Ectodermal cell (in vitro differentiated cells): Measurements from ENCODE around the gene KANK2.
"Not testable (repeated sequence)": the region's sequence is repeated elsewhere in the genome, so short reads cannot be mapped to it uniquely, and the experiment has no call there.

Source experiments
- H3K27ac ChIP-seq: 2 replicates; pipeline ENCODE4 v1.7.0; 2013; ENCODE audit warnings: mild to moderate bottlenecking, low read depth, low read length; ENCODE audit not compliant: insufficient read depth, poor library complexity, severe bottlenecking
- H3K27me3 ChIP-seq: 2 replicates; pipeline ENCODE4 v1.7.0; 2013; ENCODE audit warnings: mild to moderate bottlenecking, low read length; ENCODE audit not compliant: insufficient read depth, control insufficient read depth, poor library complexity, severe bottlenecking
- H3K36me3 ChIP-seq: one replicate; pipeline ENCODE4 v1.7.0; 2013; ENCODE audit warnings: low read length; ENCODE audit not compliant: control insufficient read depth, insufficient read depth
- H3K4me1 ChIP-seq: one replicate; pipeline ENCODE4 v1.7.0; 2013; ENCODE audit warnings: low read length; ENCODE audit not compliant: control insufficient read depth, insufficient read depth
- H3K4me3 ChIP-seq: 2 replicates; pipeline ENCODE4 v1.7.0; 2013; ENCODE audit warnings: low read depth, low read length, control low read depth; ENCODE audit not compliant: insufficient read depth
- H3K9me3 ChIP-seq: 2 replicates; pipeline ENCODE4 v1.7.0; 2013; ENCODE audit warnings: mild to moderate bottlenecking, low read length, moderate library complexity; ENCODE audit not compliant: control insufficient read depth
- WGBS, 2 experiments: methylation state at CpG; one replicate each; pipeline ENCODE4 v1.1.7; 2013; ENCODE audit warnings: missing lambda C conversion rate in 2 of 2; 5-methylcytosine and 5-hydroxymethylcytosine counted together

Gene KANK2

GRCh38 chr19:11160440-11160768, 36.9 kb downstream of the KANK2 start:
- not testable (repeated sequence) for H3K27me3 ChIP-seq, H3K27ac ChIP-seq, H3K4me1 ChIP-seq, H3K9me3 ChIP-seq, H3K36me3 ChIP-seq, H3K4me3 ChIP-seq
- WGBS, 2 experiments = 83 to 100% methylated on average over 2 of the region's 2 CpGs

DNA sequence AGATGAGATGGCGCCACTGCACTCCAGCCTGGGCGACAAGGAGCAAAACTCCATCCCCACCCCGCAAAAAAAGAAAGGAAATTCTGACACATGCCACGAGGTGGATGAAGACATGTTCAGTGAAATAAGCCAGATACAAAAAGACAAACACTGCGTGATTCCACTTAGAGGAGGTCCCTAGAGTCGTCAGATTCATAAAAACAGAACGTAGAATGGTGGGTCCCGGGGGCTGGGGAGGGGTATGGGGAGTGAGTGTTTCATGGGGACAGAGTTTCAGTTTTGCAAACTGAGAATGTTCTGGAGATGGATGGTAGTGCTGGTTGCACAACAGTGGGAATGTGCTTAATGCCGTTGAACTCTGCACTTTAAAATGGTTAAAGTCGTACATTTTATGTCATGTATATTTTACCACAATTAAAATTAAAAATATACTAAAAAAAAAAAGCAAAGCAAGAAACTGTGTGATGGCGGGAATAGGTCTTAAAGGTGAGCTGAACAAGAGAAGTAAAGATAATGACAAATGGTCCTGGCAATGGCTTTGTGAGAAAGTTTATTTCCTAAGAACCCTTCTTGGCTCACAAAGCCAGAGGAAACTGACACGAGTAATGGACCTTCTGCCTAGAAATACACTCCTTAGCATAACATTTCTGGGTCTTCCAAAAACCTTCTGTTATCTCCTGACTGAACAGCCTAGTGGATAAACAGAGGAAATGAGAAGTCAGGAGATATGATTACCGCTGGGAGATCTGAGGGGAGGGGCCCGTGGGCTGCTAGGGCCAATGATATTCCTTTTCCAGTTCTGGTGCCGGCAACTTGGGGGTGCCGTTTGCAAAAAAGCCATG, 37.5 kb downstream of the KANK2 start:
- H3K27ac ChIP-seq = no peak overlapping the region
- H3K9me3 ChIP-seq = no peaks in the 10 kb centered on the region
- WGBS, 2 experiments = 90 to 92% methylated on average over 14 to 16 of the region's 16 CpGs
- H3K4me3 ChIP-seq = no peak overlapping the region
- H3K4me1 ChIP-seq = no peaks in the 10 kb centered on the region
- H3K36me3 ChIP-seq = no peaks in the 10 kb centered on the region
- no peaks in the 10 kb centered on the region for H3K27me3 ChIP-seq

- H3K36me3 ChIP-seq = no peaks in the 10 kb centered on the region
- no peaks in the 10 kb centered on the region for H3K9me3 ChIP-seq
- H3K4me3 ChIP-seq = peak within 1 kb of the TSS; percentile 99
- H3K27me3 ChIP-seq = no peaks in the 10 kb centered on the region
- H3K4me1 ChIP-seq = no peaks in the 10 kb centered on the region
- 0 to 1% methylated on average over 50 of the region's 50 CpGs for WGBS, 2 experiments
- H3K27ac ChIP-seq = no peak within 1 kb of the TSS
These were observed 41.8 kb downstream of the KANK2 start, which contains the start of gene SPC24 for GRCh38 chr19:11155373-11156120. Gene SPC24, minus strand, starts transcription at chr19:11155782. Its CDS starts 6 bp downstream, at chr19:11155776.

GRCh38 chr19:11154683-11155047, 42.7 kb downstream of the KANK2 start:
- H3K27me3 ChIP-seq = no peaks in the 10 kb centered on the region
- no peaks in the 10 kb centered on the region for H3K9me3 ChIP-seq
- peak overlapping the region; percentile 99 for H3K4me3 ChIP-seq
- H3K36me3 ChIP-seq = no peaks in the 10 kb centered on the region
- H3K4me1 ChIP-seq = no peaks in the 10 kb centered on the region
- no peak overlapping the region for H3K27ac ChIP-seq
- WGBS, 2 experiments = 63 to 64% methylated on average over 6 of the region's 6 CpGs

GRCh38 chr19:11152318-11153062, 44.9 kb downstream of the KANK2 start:
- H3K4me1 ChIP-seq = no peaks in the 10 kb centered on the region
- WGBS, 2 experiments = 95 to 96% methylated on average over 11 of the region's 11 CpGs
- H3K36me3 ChIP-seq = peaks cover 6% of the 10 kb centered on the region
- no peak overlapping the region for H3K4me3 ChIP-seq
- H3K9me3 ChIP-seq = no peaks in the 10 kb centered on the region
- no peaks in the 10 kb centered on the region for H3K27me3 ChIP-seq
- H3K27ac ChIP-seq = no peak overlapping the region

DNA sequence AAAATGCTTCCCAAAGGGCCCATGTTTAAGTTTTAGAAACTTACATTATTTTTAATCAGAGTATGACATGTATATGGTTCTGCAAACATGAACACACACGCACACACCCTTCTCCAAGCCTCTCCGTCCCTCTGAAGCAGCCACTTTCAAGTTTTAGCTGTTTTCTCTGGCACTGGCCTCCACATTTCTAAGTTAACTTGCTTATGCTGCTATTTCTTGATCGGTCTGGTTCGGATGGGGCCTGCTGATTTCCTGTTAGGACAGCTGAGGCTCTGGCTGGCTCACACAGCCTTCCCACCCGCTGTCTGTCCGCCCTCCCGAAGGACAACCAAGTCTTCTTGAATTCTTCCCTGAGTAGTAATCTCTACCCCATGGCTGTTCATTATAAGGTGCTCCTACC, 46.2 kb downstream of the KANK2 start:
- Histone ChIP-seq H3K27ac (no peak overlapping the region), H3K4me3 (no peak overlapping the region), H3K27me3 (no peaks in the 10 kb centered on the region), H3K9me3 (no peaks in the 10 kb centered on the region), H3K36me3 (peaks cover 13% of the 10 kb centered on the region), H3K4me1 (no peaks in the 10 kb centered on the region)
- 95 to 96% methylated on average over 7 of the region's 7 CpGs for WGBS, 2 experiments

DNA sequence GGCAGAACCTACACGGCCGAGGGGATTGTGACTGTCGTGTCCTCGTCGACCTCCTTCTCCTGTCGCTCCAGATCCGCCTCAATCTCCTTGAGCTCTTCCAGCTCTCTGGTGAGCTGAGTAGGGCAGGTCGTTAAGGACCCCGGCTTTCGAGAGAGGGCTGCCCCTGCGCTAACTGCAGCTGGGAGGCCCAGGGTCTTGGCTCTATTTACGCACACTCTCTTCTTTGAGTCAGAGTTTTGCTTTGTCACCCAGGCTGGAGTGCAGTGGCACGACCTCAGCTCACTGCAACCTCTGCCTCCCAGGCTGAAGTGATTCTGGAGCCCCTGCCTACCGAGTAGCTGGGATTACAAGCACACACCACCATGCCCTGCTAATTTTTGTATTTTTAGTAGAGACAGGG, 49.3 kb downstream of the KANK2 start:
- Histone ChIP-seq H3K36me3 (peaks cover 23% of the 10 kb centered on the region), H3K27ac (no peak overlapping the region), H3K4me1 (peaks cover 4% of the 10 kb centered on the region), H3K27me3 (no peaks in the 10 kb centered on the region), H3K4me3 (no peak overlapping the region), H3K9me3 (no peaks in the 10 kb centered on the region)
- WGBS, 2 experiments = 94% methylated on average over 14 of the region's 14 CpGs

GRCh38 chr19:11145536-11145924, 51.8 kb downstream of the KANK2 start:
- peaks cover 23% of the 10 kb centered on the region for H3K36me3 ChIP-seq

DNA sequence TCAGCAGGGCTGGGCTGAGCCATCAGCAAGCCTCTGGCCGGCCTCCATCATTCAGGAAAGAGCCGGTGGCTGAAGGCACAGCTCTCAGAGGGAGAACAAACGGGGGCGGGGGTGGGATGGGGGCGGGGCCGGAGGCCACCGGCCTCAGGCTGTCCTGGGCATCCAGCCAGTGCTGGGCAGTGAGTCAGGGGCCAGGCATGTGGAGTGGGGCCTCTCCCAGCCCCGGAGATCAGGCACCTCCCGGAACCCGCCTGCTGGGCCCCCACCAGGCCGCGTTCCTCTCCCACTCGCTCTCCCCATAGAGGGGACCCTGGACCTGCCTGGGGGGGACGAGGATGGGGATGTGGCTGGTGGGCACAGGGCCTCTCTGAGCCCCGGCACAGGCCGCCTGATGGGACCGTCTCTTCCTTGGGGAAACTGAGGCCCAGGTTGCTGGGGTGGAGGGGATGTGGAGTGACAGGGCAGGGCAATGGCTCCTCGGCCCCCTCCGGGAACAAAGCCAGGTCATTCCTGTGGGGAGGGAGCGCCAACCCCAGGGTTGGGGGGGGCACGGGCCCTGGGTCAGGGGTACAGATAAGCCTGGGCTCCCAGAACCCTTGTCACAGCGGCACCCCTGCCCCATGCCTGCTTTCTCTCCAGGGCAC, 54.7 kb downstream of the KANK2 start:
- H3K27ac ChIP-seq = peak overlapping the region; percentile 82
- peaks cover 19% of the 10 kb centered on the region for H3K36me3 ChIP-seq

More at GRCh38 chr19:11145536-11145924, 51.8 kb downstream of the KANK2 start:
- no peak overlapping the region for H3K4me3 ChIP-seq
- H3K9me3 ChIP-seq = no peaks in the 10 kb centered on the region
- 100% methylated on average over 3 of the region's 3 CpGs for WGBS, 2 experiments
- no peaks in the 10 kb centered on the region for H3K27me3 ChIP-seq
- no peak overlapping the region for H3K27ac ChIP-seq
- H3K4me1 ChIP-seq = peaks cover 18% of the 10 kb centered on the region

More for the DNA sequence above, 54.7 kb downstream of the KANK2 start:
- Histone ChIP-seq H3K4me3 (peak overlapping the region; percentile 13), H3K4me1 (peaks cover 23% of the 10 kb centered on the region), H3K9me3 (no peaks in the 10 kb centered on the region), H3K27me3 (no peaks in the 10 kb centered on the region)
- 19 to 35% methylated on average over 22 of the region's 22 CpGs for WGBS, 2 experiments
